Right ventricle myocardium inferior (tissue), 1 donor: ENCODE data around the gene SLC39A11. TPM values are rescaled to one million over a fixed set of nuclear protein-coding genes. Genes with fewer than 3 reads are reported as not detected.

ENCODE experiments used
- ATAC-seq: fragments of 200-7000 bp; cut with Tn5 transposase; one replicate; pipeline ENCODE4 v1.9.1; 2020; ENCODE audit warnings: mild to moderate bottlenecking, moderate library complexity
- DNase-seq: peaks from one replicate; pipeline ENCODE4 v3.0.0; 2021; ENCODE audit errors: missing footprints
- intact Hi-C: fragments of 100-400 bp; cut with DNase I; formaldehyde crosslinking; loops from one replicate; pipeline ENCODE4 v1.11.0; 2022
- total RNA-seq: library from RNA; stranded (reverse); fragmentation: NEBNext Ultra II Directional; extraction: Animal tissue kit (Norgen Biotek cat#: 25700); gene quantifications from one replicate; pipeline ENCODE4 v1.2.1, GENCODE V29; 2021
- donor health status: DM: no; HTN: yes; CAD: no; lungs with severe emphysema.

The SLC39A11 gene
- total RNA-seq, 1 donor from 2014 or later, result 6.9 TPM

- ATAC-seq, result no peak
- no peak for DNase-seq
- intact Hi-C loops, result no loop called here
These were observed 488.0 kb downstream of the SLC39A11 start for GRCh38 chr17:72604518-72604917.

GRCh38 chr17:72603420-72604242, 488.9 kb downstream of the SLC39A11 start:
- ATAC-seq, result no peak
- intact Hi-C loops, result no loop called here

GRCh38 chr17:72602517-72603419, 489.7 kb downstream of the SLC39A11 start:
- DNase-seq (no peak), ATAC-seq (no peak)
- intact Hi-C loops, result no loop called here

More at GRCh38 chr17:72603420-72604242, 488.9 kb downstream of the SLC39A11 start:
- DNase-seq, result no peak

GRCh38 chr17:72600934-72601333, 491.6 kb downstream of the SLC39A11 start:
- intact Hi-C loops, result no loop called here
- DNase-seq, result no peak
- no peak for ATAC-seq

GRCh38 chr17:72599891-72600290, 492.6 kb downstream of the SLC39A11 start:
- intact Hi-C loops, result no loop called here
- ATAC-seq (no peak), DNase-seq (no peak)

GRCh38 chr17:72598695-72599094, 493.8 kb downstream of the SLC39A11 start:
- ATAC-seq, result no peak
- DNase-seq, result no peak
- intact Hi-C loops, result no loop called here

GRCh38 chr17:72597354-72598087, 495.0 kb downstream of the SLC39A11 start:
- no peak for ATAC-seq
- no peak for DNase-seq
- intact Hi-C loops, result no loop called here

Other genes starting within 250 kb of the SLC39A11 start
- 0.73 TPM for gene SSTR2, start 72.3 kb upstream of the SLC39A11 start, total RNA-seq
- 49.3 TPM for gene COG1, start 100.4 kb upstream of the SLC39A11 start, total RNA-seq
- gene CPSF4L, start 169.2 kb upstream of the SLC39A11 start, total RNA-seq, result not detected
- gene CDC42EP4, start 219.3 kb upstream of the SLC39A11 start, total RNA-seq, result 58.8 TPM